DMS114 treated with DMSO at 0.1 percent for 48 hours (cell line): ENCODE measurements around the gene GSC2.
"Not testable (repeated sequence)": the region's sequence is repeated elsewhere in the genome, so short reads cannot be mapped to it uniquely, and the experiment has no call there.

Source experiments
- DNase-seq: peaks from one replicate; lab custom pipeline; 2025; ENCODE audit not compliant: unreplicated experiment; lab: John Stamatoyannopoulos, UW

The GSC2 gene

GRCh38 chr22:19156109-19156508 lies 6.0 kb upstream of the GSC2 start:
- DNase-seq = not testable (repeated sequence)

DNA sequence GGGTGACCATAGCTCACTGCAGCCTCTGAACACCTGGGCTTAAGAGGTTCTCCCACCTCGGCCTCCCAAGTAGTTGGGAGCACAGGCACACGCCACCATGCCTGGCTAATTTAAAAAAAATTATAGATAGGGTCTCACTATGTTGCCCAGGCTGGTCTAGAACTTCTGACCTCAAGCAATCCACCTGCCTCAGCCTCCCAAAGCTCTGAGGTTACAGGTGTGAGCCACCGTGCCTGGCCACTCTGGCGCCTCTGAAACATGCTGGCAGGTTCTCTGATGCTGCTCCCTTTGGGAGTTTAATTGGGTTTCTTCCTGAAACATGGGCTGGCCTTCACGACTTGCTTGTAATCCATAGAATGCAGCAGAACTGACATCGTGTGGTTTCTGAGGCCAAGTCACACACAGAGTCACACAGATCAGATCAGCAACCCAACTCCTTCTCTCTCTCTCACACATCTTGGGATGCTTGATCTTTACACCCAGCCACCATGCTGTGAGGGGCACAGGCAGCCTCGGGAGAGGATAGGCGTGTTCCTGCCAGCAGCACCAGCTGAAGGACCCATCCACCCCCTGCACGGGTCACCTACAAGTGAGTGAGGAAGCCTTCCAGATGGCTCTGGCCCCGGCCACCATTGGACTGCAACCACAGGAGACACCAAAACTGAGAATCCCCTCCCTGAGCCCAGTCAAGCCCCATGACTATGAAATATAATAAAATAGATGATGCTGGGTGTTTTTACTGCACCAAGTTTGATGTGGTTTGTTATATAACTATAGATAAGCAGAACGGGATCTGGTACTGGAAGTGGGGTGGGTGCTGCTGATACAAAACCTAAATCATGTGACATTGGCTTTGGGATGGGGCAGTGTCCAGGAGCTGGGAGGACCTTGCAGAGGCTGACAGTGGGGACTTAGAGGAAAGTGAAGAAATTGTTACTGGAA lies 3.1 kb upstream of the GSC2 start:
- no peak for DNase-seq

GRCh38 chr22:19151329-19152191 lies 1.5 kb upstream of the GSC2 start:
- no peak for DNase-seq

- no peak for DNase-seq
These were observed 613 bp upstream of the GSC2 start for GRCh38 chr22:19150482-19151328.

DNA sequence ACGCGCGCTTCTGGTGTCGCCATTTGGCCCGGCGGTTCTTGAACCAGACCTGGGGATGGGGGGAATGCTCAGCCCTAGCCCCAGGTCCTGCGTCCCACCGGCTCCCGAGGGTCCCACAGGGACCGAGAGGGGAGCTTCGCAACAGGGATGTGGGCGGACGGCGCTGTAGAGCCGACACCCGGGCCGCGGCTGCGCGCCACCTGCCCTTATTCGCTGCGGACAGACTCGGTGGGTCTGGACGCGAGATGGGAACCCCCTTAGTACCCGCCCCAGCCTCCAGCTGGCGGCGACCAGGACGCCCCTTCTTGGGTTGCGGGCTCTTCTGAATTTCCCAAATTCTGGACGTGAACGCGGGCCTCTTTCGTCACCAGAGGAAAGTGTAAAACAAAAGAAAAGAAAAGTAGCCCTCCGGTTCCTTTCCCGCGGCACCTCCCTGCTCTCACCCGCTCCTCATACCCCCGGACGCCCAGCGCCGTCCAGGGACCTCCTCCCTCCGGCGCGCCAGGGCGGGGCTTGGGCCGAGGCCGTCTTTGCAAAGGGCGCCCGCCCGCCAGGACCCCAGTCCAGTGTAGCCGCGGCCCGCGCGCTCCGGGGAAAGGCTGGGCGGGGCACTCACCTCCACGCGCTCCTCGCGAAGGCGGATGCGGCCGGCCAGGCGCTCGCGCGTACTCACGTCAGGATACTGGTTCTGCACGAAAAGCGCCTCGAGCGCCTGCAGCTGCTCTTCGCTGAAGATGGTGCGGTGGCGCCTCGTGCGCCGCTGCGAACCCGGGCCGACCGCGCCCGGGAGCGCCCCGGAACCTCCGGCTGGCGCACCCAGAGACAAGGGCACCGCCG lies 827 bp downstream of the GSC2 start:
- DNase-seq = no peak

DNA sequence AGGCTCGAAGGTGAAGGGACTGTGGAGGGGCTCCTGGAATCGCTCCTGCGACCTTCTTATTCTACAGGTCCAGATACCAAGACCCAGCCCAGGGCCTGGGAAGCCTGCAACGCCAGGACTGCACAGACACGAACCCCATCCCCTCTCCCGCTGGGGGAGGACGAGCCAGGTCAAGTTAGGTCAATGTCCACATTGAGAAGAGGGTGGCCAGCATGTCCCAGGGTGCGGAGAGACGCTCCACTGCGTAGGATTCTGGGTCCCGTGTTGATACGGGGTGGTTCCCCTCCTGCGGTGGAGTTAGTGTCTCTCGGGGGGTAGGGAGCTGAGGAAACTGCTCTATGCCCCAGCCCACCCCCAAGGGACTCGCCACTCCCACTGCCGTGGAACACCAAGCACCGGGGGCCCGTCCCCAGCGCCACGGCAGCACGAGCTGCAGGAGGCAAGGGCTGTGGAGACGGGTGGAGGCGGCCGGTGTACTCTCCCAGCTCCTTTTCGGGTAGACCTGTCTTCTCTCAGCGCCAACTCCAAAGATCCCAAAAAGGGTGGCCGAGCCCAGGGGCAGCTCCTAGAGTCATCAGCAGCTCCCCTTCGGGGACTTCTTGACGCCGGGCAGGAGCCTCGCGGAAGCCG lies 1.6 kb downstream of the GSC2 start:
- DNase-seq = no peak

DNA sequence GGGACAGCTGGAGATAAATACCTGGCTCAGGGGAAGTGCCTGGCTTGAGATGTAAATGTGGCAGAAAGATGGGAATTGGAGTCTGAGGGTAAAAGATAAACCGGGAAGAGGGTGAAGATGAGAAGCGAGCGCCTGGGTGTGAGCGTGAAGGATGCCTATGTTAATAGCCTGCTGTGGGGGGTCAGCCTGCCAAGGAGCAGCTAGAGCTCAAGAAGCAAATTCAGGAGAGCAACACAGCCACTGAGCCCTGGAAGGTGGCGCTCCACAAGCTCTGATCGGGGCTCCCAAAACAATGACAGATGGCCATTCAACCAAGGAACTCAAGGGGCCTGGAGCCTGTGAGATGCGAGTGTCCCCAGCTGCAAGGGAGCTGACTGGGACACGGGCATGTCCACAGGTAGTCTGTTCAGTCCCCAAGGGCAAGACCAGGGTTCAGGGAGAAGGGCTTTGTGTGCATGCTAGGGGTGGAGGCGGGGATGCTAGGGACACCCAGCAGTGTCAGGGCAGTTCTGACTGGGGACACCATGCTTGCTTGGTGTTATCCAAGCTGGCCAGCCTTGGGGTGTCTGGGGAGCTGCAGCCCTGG lies 2.8 kb downstream of the GSC2 start:
- no peak for DNase-seq

DNA sequence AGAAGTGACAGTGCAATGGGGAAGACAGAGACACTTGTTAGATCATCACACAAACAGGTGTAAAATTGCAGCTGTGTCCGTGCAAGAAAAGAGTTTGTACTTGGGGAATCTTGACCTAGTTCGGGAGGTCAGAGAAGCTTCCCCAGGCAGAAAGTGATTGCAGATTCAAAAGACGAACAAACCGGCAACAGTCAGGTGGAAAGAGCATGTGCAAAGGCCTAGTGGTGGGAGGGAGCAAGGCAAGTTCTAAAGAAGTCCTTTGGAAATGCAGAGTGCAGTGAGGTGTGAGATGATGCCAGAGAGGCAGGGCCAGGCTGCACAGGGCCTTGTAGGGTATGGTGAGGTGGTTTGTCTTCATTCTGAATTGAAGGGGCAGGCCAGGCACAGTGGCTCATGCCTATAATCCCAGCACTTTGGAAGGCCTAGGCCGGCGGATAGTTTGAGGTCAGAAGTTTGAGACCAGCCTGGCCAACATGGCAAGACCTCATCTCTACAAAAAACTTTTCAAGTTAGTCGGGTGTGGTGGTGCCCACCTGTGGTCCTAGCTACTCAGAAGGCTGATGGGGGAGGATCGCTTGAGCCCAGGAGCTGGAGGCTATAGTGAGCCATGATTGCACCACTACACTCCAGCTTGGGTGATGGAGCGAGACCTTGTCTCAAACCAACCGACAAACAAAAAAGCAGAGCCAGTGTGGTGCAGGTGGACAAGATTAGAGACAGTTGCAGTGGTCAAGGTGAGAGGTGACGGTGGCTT lies 3.7 kb downstream of the GSC2 start:
- no peak for DNase-seq

DNA sequence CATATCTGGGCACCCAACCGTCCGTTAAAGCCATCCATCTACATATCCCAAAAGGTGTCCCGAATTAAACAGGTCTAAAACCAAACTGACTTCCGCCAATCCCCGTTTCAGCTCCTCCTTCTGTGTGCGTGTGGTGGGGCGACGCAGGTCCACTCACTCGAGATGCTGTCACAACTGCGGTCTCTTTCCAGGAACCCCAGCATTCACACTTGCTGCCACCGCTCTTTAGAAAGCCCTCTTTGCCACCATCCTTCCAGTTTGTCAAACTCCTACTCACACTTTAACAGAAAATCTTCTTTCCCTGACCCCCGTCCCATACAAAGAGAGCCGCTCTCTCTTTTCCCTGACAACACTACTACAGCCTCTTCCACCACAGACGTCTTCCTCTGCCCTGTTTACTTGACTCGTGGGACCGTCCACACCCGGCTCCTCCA lies 6.1 kb downstream of the GSC2 start:
- no peak for DNase-seq

DNA sequence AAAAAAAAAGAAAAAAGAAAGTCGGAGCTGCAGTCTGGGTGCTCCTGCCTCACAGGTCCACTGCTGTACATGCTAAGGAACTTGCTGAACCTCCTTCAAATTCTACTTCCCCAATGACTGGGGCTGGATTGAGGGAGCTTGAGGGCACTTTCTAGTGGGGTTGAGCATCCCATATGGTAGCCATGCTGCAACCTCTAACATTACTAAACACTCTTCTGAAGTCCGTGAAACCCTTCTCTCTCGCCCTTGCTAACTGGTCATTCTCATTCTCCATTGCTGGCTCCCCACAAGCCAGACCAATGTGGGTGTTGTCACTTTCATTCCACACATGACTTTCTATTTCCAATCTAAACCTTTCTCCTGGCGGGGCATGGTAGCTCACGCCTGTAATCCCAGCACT lies 6.9 kb downstream of the GSC2 start:
- DNase-seq = no peak

- no peak for DNase-seq
These were observed 7.7 kb downstream of the GSC2 start for GRCh38 chr22:19142394-19142793.

GRCh38 chr22:19139974-19140373 lies 10.1 kb downstream of the GSC2 start:
- no peak for DNase-seq

DNA sequence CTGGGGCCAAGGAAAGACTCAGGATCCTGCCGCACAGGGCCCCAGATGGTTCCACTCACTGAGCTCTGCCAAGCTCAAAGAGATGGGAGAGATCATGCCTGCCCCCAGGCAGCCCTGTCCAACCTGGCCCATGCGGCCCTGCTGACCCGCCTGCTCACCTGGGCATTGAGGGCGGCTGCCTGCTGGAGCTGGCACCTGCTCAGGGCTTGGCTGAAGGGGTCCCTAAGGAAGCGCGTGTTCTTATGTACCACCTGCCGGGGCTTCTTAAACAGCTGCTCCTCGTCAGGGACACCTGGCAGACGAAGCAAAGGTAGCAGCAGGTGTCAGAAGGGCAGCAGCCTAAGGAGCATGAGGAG lies 11.1 kb downstream of the GSC2 start:
- no peak for DNase-seq

- no peak for DNase-seq
These were observed 11.7 kb downstream of the GSC2 start for GRCh38 chr22:19138217-19139000.

DNA sequence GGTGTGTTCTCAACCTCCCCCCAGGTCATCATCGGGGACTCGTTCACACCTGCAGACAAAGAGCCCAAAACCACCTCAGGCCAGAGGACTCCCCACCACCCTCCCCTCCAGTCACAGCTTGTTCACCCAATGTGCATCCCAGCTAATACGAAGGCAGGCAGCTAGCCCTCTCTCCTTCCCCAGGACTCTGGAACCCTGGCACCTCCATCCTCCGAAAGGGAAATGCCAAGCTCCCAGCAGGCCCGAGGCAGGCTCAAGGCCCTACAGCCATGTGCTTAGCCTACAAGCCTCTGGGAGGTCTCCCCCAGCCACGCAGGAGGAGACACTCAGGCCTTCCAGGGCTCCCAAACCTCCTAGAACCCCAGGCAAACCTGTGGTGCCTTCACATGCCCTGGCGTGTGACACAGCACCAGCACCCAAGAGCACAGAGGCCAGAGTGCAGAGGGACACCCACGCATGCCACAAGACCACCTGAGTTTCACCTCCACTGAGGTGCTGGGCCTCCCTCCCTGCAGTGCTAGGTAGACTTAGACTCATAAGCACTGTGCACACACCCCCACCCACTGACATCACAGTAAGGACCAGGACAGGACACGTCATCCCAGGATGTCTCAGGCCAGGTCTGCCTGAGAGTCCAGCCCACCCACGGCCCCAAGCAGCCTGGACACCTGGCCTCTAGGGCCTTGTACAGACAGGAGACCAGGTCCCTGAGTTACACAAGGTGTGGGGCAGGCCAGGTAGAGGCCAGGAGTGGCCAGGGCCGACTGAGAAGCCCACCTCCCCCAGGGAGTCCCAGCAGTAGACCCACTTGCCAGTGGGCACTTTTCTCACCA lies 12.5 kb downstream of the GSC2 start:
- no peak for DNase-seq

DNA sequence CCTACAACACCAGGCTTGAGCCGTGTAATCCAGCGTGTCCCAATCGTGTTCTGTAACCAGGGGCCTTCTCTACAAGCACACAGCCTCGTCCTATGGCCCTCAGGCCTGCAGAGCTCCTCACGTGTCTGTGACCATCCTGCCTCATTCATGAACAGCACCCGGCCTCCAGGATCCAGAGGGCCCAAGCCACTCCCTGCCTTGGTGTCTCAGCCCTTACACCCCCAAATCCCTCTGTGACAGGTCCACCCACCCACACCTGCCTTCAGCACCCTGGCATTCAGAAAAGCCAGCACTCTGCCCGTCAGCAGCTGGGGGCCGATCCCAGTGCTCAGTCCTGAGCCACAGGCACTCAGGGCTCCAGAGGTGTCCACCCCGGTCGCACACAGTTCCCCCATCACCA lies 13.2 kb downstream of the GSC2 start:
- no peak for DNase-seq

DNA sequence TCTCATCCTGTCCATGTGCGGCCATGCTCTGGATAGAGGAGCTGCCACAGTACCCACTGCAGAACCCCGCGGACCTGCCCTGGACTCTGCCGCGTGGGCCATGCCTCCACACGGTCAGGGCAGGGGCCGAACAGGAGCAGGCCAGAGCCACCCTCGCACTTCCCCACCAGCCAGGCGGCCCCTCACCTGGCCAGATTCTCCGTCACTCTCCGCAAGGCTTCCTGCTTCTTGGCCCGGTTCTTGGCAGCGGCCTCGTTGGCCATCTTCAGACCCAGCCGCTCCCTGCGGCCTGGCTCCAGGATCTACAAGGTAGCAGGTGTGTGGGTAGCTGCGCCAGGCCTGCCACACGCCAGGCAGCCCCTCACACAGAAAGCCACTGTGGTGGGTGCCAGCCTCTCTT lies 15.2 kb downstream of the GSC2 start:
- no peak for DNase-seq
